GM12878 (cell line): ENCODE results near the gene DEFB123.

Experiments
- POLR2A ChIP-seq: IDR thresholded peaks from 2 replicates; pipeline ENCODE4 v1.6.1; 2011; ENCODE audit warnings: low read depth, mild to moderate bottlenecking, low read length
- SIN3A ChIP-seq: IDR thresholded peaks from 2 replicates; pipeline ENCODE4 v1.6.1; 2012; ENCODE audit warnings: low read depth, low read length, improper control_type of control experiment
- SP1 ChIP-seq: IDR thresholded peaks from one replicate; pipeline ENCODE4 v1.6.1; 2011; ENCODE audit warnings: low read depth, low read length
- TCF3 ChIP-seq: IDR thresholded peaks from 2 replicates; pipeline ENCODE4 v1.6.1; 2012; ENCODE audit warnings: low read depth, mild to moderate bottlenecking, low read length, borderline replicate concordance; ENCODE audit not compliant: insufficient read depth
- ZNF274 ChIP-seq: IDR thresholded peaks from one replicate; pipeline ENCODE4 v1.8.0; 2011; ENCODE audit not compliant: insufficient read length, insufficient read depth
- ZSCAN29 ChIP-seq: fragments of 450-650 bp; IDR thresholded peaks from 2 replicates; pipeline ENCODE4 v1.6.1; 2017; ENCODE audit warnings: mild to moderate bottlenecking, moderate library complexity
- ZZZ3 ChIP-seq: IDR thresholded peaks from 2 replicates; pipeline ENCODE4 v1.6.1; 2011; ENCODE audit warnings: low read depth; ENCODE audit not compliant: control insufficient read depth, insufficient read length
- TF ChIP-seq, protein P1 (sequence below): fragments of 450-650 bp; IDR thresholded peaks from 2 replicates; pipeline ENCODE4 v1.6.1; 2016; ENCODE audit warnings: mild to moderate bottlenecking, moderate library complexity, borderline replicate concordance
- TF ChIP-seq, protein P2 (sequence below), 3 experiments: IDR thresholded peaks in 2 of 3; conservative IDR thresholded peaks in 1 of 3; 2 replicates each; pipeline ENCODE4 v1.5.1; 2011; ENCODE audit warnings: low read depth in 3 of 3, low read length in 3 of 3, mild to moderate bottlenecking in 3 of 3, control low read depth in 2 of 3, moderate library complexity in 2 of 3, inconsistent platforms in 1 of 3, mixed read lengths in 1 of 3; ENCODE audit not compliant: control insufficient read depth in 2 of 3, insufficient read depth in 1 of 3; ENCODE audit errors: extremely low read depth in 1 of 3

DNA sequence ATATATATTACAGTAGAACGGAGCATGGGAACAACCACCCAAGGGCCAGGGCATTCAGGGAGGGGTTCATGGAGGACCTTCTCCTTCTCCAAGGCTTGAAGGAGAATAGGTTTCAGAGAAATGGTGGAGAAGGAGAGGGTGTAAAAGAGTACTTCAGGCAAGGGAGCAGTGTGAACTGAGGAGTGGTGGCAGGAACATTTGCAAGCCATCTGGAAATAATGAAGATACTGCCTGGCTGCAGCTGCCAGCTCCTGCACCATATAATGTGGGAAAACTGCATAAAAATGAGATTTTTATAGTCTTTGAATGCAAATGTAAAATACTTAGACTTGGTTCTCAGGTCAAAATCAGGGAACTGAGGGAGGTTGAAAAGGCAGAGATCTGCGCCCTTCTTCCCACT is 24.8 kb upstream of the DEFB123 start:
- TF ChIP-seq, protein P1, sequence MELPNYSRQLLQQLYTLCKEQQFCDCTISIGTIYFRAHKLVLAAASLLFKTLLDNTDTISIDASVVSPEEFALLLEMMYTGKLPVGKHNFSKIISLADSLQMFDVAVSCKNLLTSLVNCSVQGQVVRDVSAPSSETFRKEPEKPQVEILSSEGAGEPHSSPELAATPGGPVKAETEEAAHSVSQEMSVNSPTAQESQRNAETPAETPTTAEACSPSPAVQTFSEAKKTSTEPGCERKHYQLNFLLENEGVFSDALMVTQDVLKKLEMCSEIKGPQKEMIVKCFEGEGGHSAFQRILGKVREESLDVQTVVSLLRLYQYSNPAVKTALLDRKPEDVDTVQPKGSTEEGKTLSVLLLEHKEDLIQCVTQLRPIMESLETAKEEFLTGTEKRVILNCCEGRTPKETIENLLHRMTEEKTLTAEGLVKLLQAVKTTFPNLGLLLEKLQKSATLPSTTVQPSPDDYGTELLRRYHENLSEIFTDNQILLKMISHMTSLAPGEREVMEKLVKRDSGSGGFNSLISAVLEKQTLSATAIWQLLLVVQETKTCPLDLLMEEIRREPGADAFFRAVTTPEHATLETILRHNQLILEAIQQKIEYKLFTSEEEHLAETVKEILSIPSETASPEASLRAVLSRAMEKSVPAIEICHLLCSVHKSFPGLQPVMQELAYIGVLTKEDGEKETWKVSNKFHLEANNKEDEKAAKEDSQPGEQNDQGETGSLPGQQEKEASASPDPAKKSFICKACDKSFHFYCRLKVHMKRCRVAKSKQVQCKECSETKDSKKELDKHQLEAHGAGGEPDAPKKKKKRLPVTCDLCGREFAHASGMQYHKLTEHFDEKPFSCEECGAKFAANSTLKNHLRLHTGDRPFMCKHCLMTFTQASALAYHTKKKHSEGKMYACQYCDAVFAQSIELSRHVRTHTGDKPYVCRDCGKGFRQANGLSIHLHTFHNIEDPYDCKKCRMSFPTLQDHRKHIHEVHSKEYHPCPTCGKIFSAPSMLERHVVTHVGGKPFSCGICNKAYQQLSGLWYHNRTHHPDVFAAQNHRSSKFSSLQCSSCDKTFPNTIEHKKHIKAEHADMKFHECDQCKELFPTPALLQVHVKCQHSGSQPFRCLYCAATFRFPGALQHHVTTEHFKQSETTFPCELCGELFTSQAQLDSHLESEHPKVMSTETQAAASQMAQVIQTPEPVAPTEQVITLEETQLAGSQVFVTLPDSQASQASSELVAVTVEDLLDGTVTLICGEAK: no peak
- TF ChIP-seq POLR2A (no peak), ZSCAN29 (no peak), SIN3A (no peak), TCF3 (no peak), ZNF274 (no peak), ZZZ3 (no peak), SP1 (no peak)
- TF ChIP-seq, protein P2, sequence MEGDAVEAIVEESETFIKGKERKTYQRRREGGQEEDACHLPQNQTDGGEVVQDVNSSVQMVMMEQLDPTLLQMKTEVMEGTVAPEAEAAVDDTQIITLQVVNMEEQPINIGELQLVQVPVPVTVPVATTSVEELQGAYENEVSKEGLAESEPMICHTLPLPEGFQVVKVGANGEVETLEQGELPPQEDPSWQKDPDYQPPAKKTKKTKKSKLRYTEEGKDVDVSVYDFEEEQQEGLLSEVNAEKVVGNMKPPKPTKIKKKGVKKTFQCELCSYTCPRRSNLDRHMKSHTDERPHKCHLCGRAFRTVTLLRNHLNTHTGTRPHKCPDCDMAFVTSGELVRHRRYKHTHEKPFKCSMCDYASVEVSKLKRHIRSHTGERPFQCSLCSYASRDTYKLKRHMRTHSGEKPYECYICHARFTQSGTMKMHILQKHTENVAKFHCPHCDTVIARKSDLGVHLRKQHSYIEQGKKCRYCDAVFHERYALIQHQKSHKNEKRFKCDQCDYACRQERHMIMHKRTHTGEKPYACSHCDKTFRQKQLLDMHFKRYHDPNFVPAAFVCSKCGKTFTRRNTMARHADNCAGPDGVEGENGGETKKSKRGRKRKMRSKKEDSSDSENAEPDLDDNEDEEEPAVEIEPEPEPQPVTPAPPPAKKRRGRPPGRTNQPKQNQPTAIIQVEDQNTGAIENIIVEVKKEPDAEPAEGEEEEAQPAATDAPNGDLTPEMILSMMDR (IDR thresholded peaks at IDR 0.05 in 2 of 3, conservative IDR thresholded peaks at IDR 0.05 in 1 of 3; ENCODE audit: control insufficient read depth in 2 of 3, extremely low read depth in 1 of 3, insufficient read depth in 1 of 3, low read depth in 3 of 3, low read length in 3 of 3): no peak
